Measurements from ENCODE around the gene MAGEH1.
"Not testable (repeated sequence)": the region's sequence is repeated elsewhere in the genome, so short reads cannot be mapped to it uniquely, and the experiment has no call there.

The MAGEH1 gene

DNA sequence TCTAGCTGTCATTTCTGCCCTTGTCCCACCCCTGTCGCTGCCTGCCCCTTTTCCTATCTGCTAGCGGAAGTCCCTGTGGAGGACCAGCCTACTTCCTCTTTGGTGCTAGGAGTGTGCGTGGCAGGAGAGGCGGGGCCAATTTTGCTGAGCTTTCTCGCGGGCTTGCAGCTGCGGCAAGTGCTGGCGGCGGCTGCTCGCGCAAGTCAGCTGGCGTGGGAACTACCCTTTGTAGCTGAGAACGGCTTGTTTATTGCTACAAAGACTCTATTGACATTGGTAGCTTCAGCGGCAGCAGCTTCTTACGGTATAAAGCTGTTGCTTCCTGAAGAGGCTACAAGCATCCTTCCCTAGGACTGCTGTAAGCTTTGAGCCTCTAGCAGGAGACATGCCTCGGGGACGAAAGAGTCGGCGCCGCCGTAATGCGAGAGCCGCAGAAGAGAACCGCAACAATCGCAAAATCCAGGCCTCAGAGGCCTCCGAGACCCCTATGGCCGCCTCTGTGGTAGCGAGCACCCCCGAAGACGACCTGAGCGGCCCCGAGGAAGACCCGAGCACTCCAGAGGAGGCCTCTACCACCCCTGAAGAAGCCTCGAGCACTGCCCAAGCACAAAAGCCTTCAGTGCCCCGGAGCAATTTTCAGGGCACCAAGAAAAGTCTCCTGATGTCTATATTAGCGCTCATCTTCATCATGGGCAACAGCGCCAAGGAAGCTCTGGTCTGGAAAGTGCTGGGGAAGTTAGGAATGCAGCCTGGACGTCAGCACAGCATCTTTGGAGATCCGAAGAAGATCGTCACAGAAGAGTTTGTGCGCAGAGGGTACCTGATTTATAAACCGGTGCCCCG, at the start of gene MAGEH1:
Gene MAGEH1 (plus strand): TSS at position 138 of the 843 bp plus-strand sequence. CDS start 248 bp downstream, at position 386.
- peak; percentile 56 for DNase-seq (ENCODE audit: low read depth)

DNA sequence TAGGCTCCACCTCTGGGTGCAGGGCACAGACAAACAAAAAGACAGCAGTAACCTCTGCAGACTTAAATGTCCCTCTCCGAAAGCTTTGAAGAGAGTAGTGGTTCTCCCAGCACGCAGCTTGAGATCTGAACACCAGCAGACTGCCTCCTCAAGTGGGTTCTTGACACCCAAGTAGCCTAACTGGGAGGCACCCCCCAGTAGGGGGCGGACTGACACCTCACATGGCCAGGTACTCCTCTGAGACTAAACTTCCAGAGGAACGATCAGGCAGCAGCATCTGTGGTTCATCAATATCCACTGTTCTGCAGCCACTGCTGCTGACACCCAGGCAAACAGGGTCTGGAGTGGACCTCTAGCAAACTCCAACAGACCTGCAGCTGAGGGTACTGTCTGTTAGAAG, 24.8 kb upstream of the MAGEH1 start:
- DNase-seq (ENCODE audit: low read depth): not testable (repeated sequence)

- not testable (repeated sequence) for DNase-seq (ENCODE audit: low read depth)
Observed at GRCh38 chrX:55443468-55443867, 8.5 kb upstream of the MAGEH1 start.

DNA sequence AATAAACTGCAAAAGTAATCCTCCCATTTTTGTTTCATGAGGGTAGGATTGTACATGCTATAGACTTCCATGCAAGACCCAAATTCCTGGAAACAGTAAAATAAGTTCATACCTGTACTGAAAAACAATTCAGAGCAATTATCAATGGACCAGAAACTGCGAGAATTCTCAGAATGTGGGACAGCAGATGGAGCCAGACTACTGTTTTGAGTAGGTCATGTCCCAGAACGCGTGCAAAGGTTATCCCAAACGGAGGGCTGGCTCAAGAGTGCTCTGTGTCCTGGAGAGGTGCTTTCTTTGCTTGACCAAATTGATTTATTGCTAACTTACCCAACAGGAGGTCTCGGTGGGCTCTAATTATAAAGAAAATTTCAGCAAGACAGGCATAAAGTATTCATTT, 1.7 kb upstream of the MAGEH1 start:
- DNase-seq (ENCODE audit: low read depth): no peak

DNA sequence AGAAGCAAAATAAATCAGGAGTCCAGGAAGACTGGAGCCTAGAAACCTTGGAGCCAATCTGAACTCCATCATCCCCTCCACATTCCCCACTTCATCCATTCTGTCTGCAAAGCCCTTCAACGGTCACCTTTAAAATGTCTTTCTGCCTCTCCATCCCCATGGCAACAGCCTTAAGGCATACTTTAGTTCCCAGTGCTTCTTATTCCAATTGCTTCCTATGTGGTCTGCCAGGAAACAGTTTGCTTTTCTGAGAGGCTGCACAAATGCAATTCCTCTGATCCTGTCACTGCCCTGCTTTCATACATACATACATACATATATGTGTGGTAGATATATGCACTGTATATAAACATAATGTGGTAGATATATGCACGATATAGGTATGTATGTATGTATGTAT, 786 bp upstream of the MAGEH1 start:
- DNase-seq (ENCODE audit: low read depth): no peak

- DNase-seq (ENCODE audit: low read depth): no peak
Observed at GRCh38 chrX:55451626-55451989, 319 bp upstream of the MAGEH1 start.

DNA sequence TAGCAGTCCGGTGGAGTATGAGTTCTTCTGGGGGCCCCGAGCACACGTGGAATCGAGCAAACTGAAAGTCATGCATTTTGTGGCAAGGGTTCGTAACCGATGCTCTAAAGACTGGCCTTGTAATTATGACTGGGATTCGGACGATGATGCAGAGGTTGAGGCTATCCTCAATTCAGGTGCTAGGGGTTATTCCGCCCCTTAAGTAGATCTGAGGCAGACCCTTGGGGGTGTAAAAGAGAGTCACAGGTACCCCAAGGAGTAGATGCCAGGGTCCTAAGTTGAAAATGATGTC, 852 bp downstream of the MAGEH1 start:
- no peak for DNase-seq (ENCODE audit: low read depth)

DNA sequence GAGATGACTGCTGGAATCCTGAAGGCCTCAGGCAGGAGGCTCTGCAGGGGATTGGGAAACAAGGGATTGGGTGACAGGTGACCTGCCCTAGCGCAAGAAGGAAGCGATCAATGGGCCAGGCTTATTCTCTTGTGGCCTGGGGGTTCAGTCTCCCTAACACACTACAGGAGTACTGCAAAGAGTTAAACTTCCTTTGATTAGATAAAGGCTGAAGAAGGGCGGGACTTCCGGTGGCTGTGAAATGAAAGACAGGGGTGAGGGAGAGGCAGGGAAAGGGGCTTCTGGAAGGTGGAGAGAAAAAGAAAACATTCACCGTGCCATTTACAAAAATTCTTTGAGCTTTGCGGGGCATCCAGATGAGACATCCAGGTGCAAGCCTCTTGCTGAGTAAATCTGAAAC, 3.8 kb downstream of the MAGEH1 start:
- not testable (repeated sequence) for DNase-seq (ENCODE audit: low read depth)

GRCh38 chrX:55459426-55459825, 7.5 kb downstream of the MAGEH1 start:
- DNase-seq (ENCODE audit: low read depth): not testable (repeated sequence)

GRCh38 chrX:55459926-55460325, 8.0 kb downstream of the MAGEH1 start:
- not testable (repeated sequence) for DNase-seq (ENCODE audit: low read depth)

DNA sequence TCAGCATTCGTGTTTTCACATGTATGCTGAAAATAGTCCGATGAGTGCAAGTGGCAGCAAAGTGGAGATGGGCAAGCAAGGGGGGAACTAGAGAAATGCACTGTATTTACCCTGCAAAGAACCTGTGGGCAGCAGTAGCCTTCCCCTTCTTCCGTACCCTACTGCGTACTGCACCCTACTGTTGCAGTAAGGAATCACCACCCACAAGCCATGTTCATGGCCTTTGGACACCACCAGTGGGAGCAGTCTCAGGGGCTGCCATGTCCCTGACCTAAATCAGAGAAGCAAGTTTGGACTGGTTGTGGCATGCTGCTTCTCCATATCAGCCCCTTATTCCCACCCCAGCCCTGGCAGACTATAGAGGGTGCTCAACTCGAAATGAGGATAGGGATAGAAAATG, 12.1 kb downstream of the MAGEH1 start:
- DNase-seq (ENCODE audit: low read depth): not testable (repeated sequence)

DNA sequence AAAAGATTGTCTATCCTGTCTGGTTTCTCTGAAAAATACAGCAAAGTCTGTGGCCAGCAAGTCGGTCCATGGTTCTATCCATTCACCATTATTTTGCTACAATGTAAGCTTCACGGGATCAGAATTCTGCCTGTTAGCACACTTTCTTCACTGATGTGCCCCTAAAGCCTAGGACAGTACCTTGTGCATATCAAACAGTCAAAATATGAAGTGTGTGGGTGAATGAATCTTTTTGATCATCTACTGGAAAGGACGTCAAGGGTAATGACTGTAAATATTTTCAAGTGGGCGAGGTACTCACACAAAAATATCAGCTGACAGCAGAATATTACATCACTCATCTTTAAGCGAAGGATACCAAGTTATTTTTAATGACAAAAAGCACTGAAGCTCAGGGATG, 13.2 kb downstream of the MAGEH1 start:
- not testable (repeated sequence) for DNase-seq (ENCODE audit: low read depth)

DNA sequence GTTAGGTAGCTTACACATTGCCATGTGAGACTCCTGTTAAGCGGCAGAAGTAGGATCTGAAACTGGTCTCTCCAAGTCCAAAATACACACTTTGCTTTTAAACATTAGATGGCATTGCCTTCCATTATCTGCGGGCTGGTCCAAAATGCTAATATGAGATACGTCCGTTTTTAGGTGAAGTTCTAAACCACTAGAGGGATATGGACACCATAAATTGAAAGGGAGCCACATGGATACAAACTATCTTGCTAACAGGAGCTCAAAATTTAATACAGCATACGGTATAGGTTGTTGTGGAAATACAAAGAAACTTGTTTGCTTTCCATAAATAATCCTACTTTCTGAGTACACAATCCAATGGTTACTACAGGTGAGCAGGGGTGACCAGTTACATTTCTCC, 13.9 kb downstream of the MAGEH1 start:
- not testable (repeated sequence) for DNase-seq (ENCODE audit: low read depth)

- DNase-seq (ENCODE audit: low read depth): not testable (repeated sequence)
Observed at GRCh38 chrX:55479956-55480355, 28.0 kb downstream of the MAGEH1 start.

DNA sequence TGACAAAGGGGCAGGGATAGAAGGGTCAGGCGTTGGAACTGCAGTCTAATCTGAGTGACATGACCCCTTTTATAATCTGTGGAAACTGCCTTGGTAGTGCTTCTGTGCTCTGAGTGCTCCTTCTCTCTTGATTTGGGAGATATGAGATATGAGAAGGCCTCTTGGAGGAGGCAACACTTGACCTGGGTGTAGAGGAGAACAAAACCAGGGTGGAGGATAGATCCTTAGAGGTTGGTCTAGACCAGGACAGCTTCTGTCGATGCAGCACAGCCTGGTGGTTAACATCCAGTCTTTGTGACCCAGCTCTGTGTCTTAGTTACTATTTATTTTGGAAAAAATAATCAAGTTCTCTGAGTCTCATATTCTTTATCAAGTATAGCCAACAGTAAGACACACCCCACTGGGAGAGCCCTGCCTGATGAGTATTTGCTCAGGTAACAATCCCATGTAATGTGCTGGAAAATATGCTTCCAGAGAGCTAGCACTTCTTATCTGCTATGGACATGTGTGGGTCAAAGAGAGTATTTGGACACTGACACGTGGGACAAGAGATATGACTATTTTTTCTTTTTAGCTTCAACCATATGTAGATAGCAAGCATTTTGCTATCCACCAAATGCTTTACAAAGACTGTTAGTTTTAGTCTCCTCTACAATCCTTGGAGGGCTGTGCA, 28.6 kb downstream of the MAGEH1 start:
- no peak for DNase-seq (ENCODE audit: low read depth)

GRCh38 chrX:55484948-55485347, 33.0 kb downstream of the MAGEH1 start:
- DNase-seq (ENCODE audit: low read depth): no peak

DNA sequence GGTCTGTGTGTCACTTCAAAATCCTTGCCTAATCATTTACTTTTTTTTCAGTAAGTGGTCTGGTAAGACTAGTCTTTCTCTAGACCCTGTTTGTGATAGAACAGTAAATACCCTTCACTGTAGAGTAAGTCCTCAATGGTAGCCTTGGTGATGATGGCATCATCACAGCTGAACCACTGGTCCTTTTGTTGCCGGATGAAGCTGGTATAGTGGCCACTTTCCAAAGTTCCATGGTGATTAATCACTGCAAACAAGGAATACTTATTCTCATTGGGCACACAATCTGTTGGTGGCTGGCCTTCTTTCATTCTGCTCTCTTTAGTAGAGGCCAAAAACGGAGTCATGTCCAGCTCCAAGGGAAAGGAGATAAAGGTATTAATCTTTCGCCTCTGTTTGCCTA, 34.8 kb downstream of the MAGEH1 start:
- no peak for DNase-seq (ENCODE audit: low read depth)

GRCh38 chrX:55487143-55487542, 35.2 kb downstream of the MAGEH1 start:
- DNase-seq (ENCODE audit: low read depth): no peak

- DNase-seq (ENCODE audit: low read depth): no peak
Observed at GRCh38 chrX:55488006-55488592, 36.2 kb downstream of the MAGEH1 start.

- peak; percentile 49 for DNase-seq (ENCODE audit: low read depth)
Observed at GRCh38 chrX:55488593-55489313, 36.8 kb downstream of the MAGEH1 start.

DNA sequence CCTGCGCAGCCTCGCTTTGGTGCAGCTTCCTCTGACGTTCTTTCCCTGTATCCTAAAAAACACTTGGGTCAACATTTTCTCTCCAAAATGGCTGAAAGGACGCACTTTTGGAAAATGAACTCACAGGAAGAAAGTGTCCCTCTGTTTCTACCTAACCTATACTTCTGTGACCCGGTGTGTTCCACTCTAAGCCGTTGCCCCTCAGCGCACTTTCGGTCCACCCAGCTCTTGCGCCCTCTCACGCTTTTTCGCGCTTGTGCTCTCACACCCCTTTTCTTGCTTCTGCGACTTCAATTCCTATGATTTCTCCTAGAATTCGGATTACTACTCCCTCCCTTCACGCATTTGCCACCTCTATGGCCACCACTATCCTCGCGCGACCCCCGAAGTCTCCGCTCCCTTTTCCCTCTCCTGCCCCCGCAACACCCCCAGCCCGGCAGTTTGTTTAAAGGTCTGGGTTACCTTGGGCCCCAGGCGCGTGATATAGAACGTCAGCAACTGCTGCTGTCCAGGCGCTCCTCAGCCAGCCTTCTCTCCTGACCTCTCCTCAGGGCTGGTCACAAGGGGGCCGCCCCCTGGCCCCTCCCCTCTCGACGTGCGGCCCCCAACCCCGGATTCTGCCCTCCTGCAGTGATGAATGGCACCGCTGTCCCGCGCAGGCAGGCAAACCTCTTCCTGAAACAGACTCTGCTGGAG, 37.5 kb downstream of the MAGEH1 start, which contains the start of gene USP51:
Gene USP51 (minus strand): TSS at position 535 of the 696 bp plus-strand sequence. CDS start 909 bp downstream, outside the sequence.
- DNase-seq (ENCODE audit: low read depth): peak; percentile 4

GRCh38 chrX:55490121-55490520, 38.2 kb downstream of the MAGEH1 start:
- no peak for DNase-seq (ENCODE audit: low read depth)

Data from activated T-cell treated with anti-CD3 and anti-CD28 coated beads for 1 hour (primary cell).